ENCODE results near the gene ETV6. TPM values are rescaled to one million over a fixed set of nuclear protein-coding genes. Genes with fewer than 3 reads are reported as not detected.
"Not testable (repeated sequence)": the region's sequence is repeated elsewhere in the genome, so short reads cannot be mapped to it uniquely, and the experiment has no call there.

ETV6 gene
- total RNA-seq, 3 donors from 2014 or later, result 17.8 to 58.7 (median 45.2) TPM

GRCh38 chr12:11677752-11678151 is 28.3 kb downstream of the ETV6 start:
- no peak for TF ChIP-seq POLR2AphosphoS5 (IDR thresholded peaks at IDR 0.05)
- TF ChIP-seq CTCF (IDR thresholded peaks at IDR 0.05), result no peak
- no peak for TF ChIP-seq POLR2A (IDR thresholded peaks at IDR 0.05)
- peaks cover 4 to 27% of the 10 kb centered on the region in 2 donors for H3K4me1 ChIP-seq
- no peak for DNase-seq (ENCODE audit: low spot score in 2 of 2)
- no peaks in the 10 kb centered on the region for H3K9me3 ChIP-seq
- H3K36me3 ChIP-seq, result no peaks in the 10 kb centered on the region
- peak overlapping the region in 1 of 2 donors; percentile 58 for H3K27ac ChIP-seq
- no peak overlapping the region for H3K4me3 ChIP-seq
- H3K27me3 ChIP-seq, result no peaks in the 10 kb centered on the region
- intact Hi-C loops (cut with DNase I; ENCODE audit: low total_unique reads), result no loop called here

- H3K9me3 ChIP-seq, result no peaks in the 10 kb centered on the region
- peak overlapping the region in 1 of 2 donors; percentile 58 for H3K27ac ChIP-seq
- no peak for DNase-seq (ENCODE audit: low spot score in 2 of 2)
- TF ChIP-seq POLR2A (IDR thresholded peaks at IDR 0.05) (no peak), CTCF (IDR thresholded peaks at IDR 0.05) (no peak), POLR2AphosphoS5 (IDR thresholded peaks at IDR 0.05) (no peak)
- H3K4me1 ChIP-seq, result peaks cover 0 to 27% of the 10 kb centered on the region in 2 donors
- no peak overlapping the region for H3K4me3 ChIP-seq
- intact Hi-C loops (cut with DNase I; ENCODE audit: low total_unique reads), result no loop called here
- no peaks in the 10 kb centered on the region for H3K27me3 ChIP-seq
- no peaks in the 10 kb centered on the region for H3K36me3 ChIP-seq
Measured at GRCh38 chr12:11678781-11679180, 29.3 kb downstream of the ETV6 start.

- H3K36me3 ChIP-seq, result no peaks in the 10 kb centered on the region
- H3K9me3 ChIP-seq, result no peaks in the 10 kb centered on the region
- TF ChIP-seq CTCF (IDR thresholded peaks at IDR 0.05), result no peak
- no peak for TF ChIP-seq POLR2A (IDR thresholded peaks at IDR 0.05)
- TF ChIP-seq POLR2AphosphoS5 (IDR thresholded peaks at IDR 0.05), result no peak
- no peak overlapping the region for H3K27ac ChIP-seq
- peaks cover 0 to 24% of the 10 kb centered on the region in 2 donors for H3K4me1 ChIP-seq
- H3K4me3 ChIP-seq, result no peak overlapping the region
- intact Hi-C loops (cut with DNase I; ENCODE audit: low total_unique reads), result no loop called here
- no peak for DNase-seq (ENCODE audit: low spot score in 2 of 2)
- no peaks in the 10 kb centered on the region for H3K27me3 ChIP-seq
Measured at GRCh38 chr12:11681207-11681606, 31.7 kb downstream of the ETV6 start.

GRCh38 chr12:11681695-11682094 is 32.2 kb downstream of the ETV6 start:
- DNase-seq (ENCODE audit: low spot score in 2 of 2); intact Hi-C loops (cut with DNase I; ENCODE audit: low total_unique reads); H3K4me3 ChIP-seq; H3K27me3 ChIP-seq; H3K9me3 ChIP-seq; H3K27ac ChIP-seq; H3K36me3 ChIP-seq: not testable (repeated sequence)
- peaks cover 0 to 19% of the 10 kb centered on the region in 2 donors for H3K4me1 ChIP-seq

GRCh38 chr12:11684393-11684792 is 34.9 kb downstream of the ETV6 start:
- Histone ChIP-seq H3K27ac (peak overlapping the region in 1 of 2 donors; percentile 62), H3K4me3 (no peak overlapping the region), H3K36me3 (no peaks in the 10 kb centered on the region), H3K9me3 (no peaks in the 10 kb centered on the region), H3K27me3 (no peaks in the 10 kb centered on the region), H3K4me1 (peaks cover 0 to 27% of the 10 kb centered on the region in 2 donors)
- intact Hi-C loops (cut with DNase I; ENCODE audit: low total_unique reads), result no loop called here
- TF ChIP-seq CTCF (IDR thresholded peaks at IDR 0.05), result no peak
- no peak for TF ChIP-seq POLR2A (IDR thresholded peaks at IDR 0.05)
- TF ChIP-seq POLR2AphosphoS5 (IDR thresholded peaks at IDR 0.05), result no peak
- no peak for DNase-seq (ENCODE audit: low spot score in 2 of 2)

- Histone ChIP-seq H3K27me3 (no peaks in the 10 kb centered on the region), H3K36me3 (no peaks in the 10 kb centered on the region), H3K4me1 (peaks cover 0 to 27% of the 10 kb centered on the region in 2 donors), H3K9me3 (no peaks in the 10 kb centered on the region), H3K27ac (peak overlapping the region in 1 of 2 donors; percentile 62), H3K4me3 (no peak overlapping the region)
- intact Hi-C loops (cut with DNase I; ENCODE audit: low total_unique reads), result no loop called here
- no peak for TF ChIP-seq POLR2AphosphoS5 (IDR thresholded peaks at IDR 0.05)
- no peak for TF ChIP-seq POLR2A (IDR thresholded peaks at IDR 0.05)
- TF ChIP-seq CTCF (IDR thresholded peaks at IDR 0.05), result no peak
- DNase-seq (ENCODE audit: low spot score in 2 of 2), result no peak
Measured at GRCh38 chr12:11684811-11685210, 35.3 kb downstream of the ETV6 start.
